Kidney epithelial cell (primary cell): Measurements from ENCODE around the gene NCOA6. TPM values are rescaled to one million over a fixed set of nuclear protein-coding genes. Genes with fewer than 3 reads are reported as not detected.
"Not testable (repeated sequence)": the region's sequence is repeated elsewhere in the genome, so short reads cannot be mapped to it uniquely, and the experiment has no call there.

Source experiments
- DNase-seq: peaks from one replicate; pipeline ENCODE4 v3.0.0-alpha.2; 2010; ENCODE audit warnings: low read depth
- H3K27me3 ChIP-seq: 2 replicates; pipeline ENCODE4 v1.6.0; 2011; ENCODE audit warnings: low read length; ENCODE audit not compliant: control insufficient read depth, insufficient read depth
- H3K36me3 ChIP-seq: 2 replicates; pipeline ENCODE4 v1.5.1; 2011; ENCODE audit warnings: low read length; ENCODE audit not compliant: control insufficient read depth, insufficient read depth
- H3K4me3 ChIP-seq: 2 replicates; pipeline ENCODE4 v1.5.1; 2011; ENCODE audit warnings: low read depth, mild to moderate bottlenecking, control low read depth, low read length
- CTCF ChIP-seq: IDR thresholded peaks from 2 replicates; pipeline ENCODE4 v1.5.1; 2011; ENCODE audit warnings: mild to moderate bottlenecking, moderate library complexity, low read length, control low read depth, inconsistent platforms; ENCODE audit not compliant: insufficient read depth, poor library complexity, severe bottlenecking
- total RNA-seq: library from RNA; depleted of rRNA; stranded (reverse); fragments of >200 nt; gene quantifications from 2 replicates; pipeline ENCODE4 v1.2.3, GENCODE V29; 2015

NCOA6 gene
- total RNA-seq, 1 donor from 2014 or later: 18.0 TPM

- no peaks in the 10 kb centered on the region for H3K27me3 ChIP-seq
- no peak overlapping the region for H3K4me3 ChIP-seq
- no peaks in the 10 kb centered on the region for H3K36me3 ChIP-seq
- DNase-seq: no peak
- no peak for TF ChIP-seq CTCF
Measured at GRCh38 chr20:34736106-34736735, 89.2 kb downstream of the NCOA6 start.

GRCh38 chr20:34732523-34732922, 92.9 kb downstream of the NCOA6 start:
- no peak for TF ChIP-seq CTCF
- Histone ChIP-seq H3K27me3 (no peaks in the 10 kb centered on the region), H3K4me3 (no peak overlapping the region), H3K36me3 (no peaks in the 10 kb centered on the region)
- no peak for DNase-seq

- no peaks in the 10 kb centered on the region for H3K36me3 ChIP-seq
Measured at GRCh38 chr20:34729416-34729815, 96.0 kb downstream of the NCOA6 start.

GRCh38 chr20:34724172-34724571, 101.3 kb downstream of the NCOA6 start:
- Histone ChIP-seq H3K27me3 (no peaks in the 10 kb centered on the region), H3K4me3 (no peak overlapping the region), H3K36me3 (no peaks in the 10 kb centered on the region)
- TF ChIP-seq CTCF: no peak
- DNase-seq: no peak

More at GRCh38 chr20:34729416-34729815, 96.0 kb downstream of the NCOA6 start:
- Histone ChIP-seq H3K4me3 (no peak overlapping the region), H3K27me3 (no peaks in the 10 kb centered on the region)
- no peak for TF ChIP-seq CTCF
- no peak for DNase-seq

GRCh38 chr20:34722560-34722959, 102.9 kb downstream of the NCOA6 start:
- not testable (repeated sequence) for H3K36me3 ChIP-seq, DNase-seq

GRCh38 chr20:34720266-34720665, 105.2 kb downstream of the NCOA6 start:
- H3K27me3 ChIP-seq: no peaks in the 10 kb centered on the region
- no peak overlapping the region for H3K4me3 ChIP-seq
- H3K36me3 ChIP-seq: no peaks in the 10 kb centered on the region
- TF ChIP-seq CTCF: no peak
- no peak for DNase-seq

More at GRCh38 chr20:34722560-34722959, 102.9 kb downstream of the NCOA6 start:
- H3K27me3 ChIP-seq, H3K4me3 ChIP-seq: not testable (repeated sequence)

- not testable (repeated sequence) for H3K4me3 ChIP-seq, DNase-seq, H3K36me3 ChIP-seq, H3K27me3 ChIP-seq
Measured at GRCh38 chr20:34719242-34720017, 106.0 kb downstream of the NCOA6 start.
